GM13976 (cell line): ENCODE results near the gene COMMD9.

Source experiments
- DNase-seq: peaks from one replicate; pipeline ENCODE4 v3.0.0; 2012; ENCODE audit warnings: low spot score
- in situ Hi-C: fragments of 300-500 bp; cut with MboI; formaldehyde crosslinking; loops from one replicate; pipeline ENCODE4 v1.12.0; 2022; ENCODE audit warnings: low sequenced_read_pairs, mixed read lengths, inconsistent platforms; ENCODE audit not compliant: unreplicated experiment
- TF ChIP-seq, protein P1 (sequence below): IDR thresholded peaks from 2 replicates; pipeline ENCODE4 v1.5.1; 2012; ENCODE audit warnings: borderline replicate concordance, mild to moderate bottlenecking; ENCODE audit not compliant: insufficient read depth; ENCODE audit errors: extremely low read depth, missing control alignments, control extremely low read depth

COMMD9 gene

DNA sequence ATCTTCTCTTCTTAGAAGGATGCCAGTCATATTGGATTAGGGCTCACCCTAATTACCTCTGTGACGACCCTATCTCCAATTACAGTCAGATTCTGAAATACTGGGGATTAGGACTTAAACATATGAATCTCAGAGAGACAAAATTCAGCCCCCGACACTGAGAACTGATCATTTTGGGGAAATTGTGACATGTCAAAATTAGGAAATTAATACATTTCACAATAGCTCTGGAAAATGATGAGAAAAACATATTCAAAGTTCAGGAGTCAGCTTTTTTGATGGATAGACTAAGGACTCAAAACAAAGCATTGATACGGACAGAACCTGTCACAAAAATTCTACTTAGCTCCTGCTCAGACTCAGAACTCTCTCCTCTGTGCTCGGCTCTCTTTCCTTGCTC, 40.8 kb downstream of the COMMD9 start:
- in situ Hi-C loops: no loop called here
- TF ChIP-seq, protein P1, sequence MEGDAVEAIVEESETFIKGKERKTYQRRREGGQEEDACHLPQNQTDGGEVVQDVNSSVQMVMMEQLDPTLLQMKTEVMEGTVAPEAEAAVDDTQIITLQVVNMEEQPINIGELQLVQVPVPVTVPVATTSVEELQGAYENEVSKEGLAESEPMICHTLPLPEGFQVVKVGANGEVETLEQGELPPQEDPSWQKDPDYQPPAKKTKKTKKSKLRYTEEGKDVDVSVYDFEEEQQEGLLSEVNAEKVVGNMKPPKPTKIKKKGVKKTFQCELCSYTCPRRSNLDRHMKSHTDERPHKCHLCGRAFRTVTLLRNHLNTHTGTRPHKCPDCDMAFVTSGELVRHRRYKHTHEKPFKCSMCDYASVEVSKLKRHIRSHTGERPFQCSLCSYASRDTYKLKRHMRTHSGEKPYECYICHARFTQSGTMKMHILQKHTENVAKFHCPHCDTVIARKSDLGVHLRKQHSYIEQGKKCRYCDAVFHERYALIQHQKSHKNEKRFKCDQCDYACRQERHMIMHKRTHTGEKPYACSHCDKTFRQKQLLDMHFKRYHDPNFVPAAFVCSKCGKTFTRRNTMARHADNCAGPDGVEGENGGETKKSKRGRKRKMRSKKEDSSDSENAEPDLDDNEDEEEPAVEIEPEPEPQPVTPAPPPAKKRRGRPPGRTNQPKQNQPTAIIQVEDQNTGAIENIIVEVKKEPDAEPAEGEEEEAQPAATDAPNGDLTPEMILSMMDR: no peak
- DNase-seq: no peak

DNA sequence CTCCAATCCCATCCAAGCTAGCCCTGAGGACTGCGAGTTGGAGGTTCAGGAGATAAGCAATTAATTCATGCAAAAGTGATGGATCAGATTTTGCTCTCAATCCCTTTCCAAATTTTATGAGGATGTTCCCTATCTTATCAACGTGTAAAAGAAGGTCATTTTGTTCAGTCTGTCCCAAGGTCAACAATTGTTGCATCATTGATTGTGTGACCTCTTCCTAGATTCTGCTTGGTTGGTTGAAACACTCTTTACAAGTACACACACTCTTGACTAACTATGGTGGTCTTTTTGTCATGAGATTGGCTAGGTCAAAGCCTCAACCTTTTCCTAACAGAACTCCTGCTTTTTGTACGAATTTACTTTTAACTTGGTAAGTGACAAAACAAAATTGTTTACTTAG, 41.7 kb downstream of the COMMD9 start:
- in situ Hi-C loops: no loop called here
- no peak for DNase-seq
- TF ChIP-seq, protein P1: no peak

DNA sequence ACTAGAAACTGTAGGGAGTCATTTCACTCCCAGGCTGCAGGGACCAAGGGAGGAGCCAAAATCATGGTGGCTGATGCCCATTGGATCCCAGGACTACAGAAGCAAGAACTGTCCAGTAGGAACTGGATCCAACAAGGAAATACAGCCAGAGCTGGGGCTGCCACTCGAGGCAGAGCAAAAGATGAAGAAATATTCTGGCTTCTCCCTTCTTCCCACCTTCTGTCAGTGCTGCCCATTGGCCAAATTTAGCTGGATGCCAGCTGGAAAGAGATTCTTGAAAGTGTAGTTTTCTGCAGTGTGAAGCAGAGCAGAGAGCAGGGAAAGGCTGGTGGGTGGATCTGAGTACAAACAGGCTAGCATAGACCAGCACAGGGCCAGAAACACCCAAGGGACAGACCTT, 45.6 kb downstream of the COMMD9 start:
- TF ChIP-seq, protein P1: no peak
- DNase-seq: no peak
- in situ Hi-C loops: no loop called here

DNA sequence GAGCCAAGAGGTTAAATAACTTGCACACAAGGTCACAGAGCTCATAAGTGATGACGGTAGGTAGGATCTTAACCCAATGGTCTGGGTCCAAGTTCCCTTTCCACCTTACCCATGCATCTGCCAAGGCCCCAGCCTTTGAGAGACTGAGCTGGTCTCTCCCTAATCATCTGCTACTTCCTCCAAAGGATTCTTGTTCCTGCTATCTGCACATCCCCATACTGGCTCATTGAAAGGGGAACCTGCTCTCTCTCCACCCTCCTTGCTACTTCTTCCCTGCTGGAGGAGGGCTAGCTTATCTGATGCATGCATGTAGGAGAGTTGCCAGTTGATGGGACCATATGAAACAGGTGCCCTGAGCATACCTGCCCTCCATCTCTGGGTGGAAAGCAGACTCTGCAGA, 47.7 kb downstream of the COMMD9 start:
- in situ Hi-C loops: no loop called here
- TF ChIP-seq, protein P1: no peak
- no peak for DNase-seq

DNA sequence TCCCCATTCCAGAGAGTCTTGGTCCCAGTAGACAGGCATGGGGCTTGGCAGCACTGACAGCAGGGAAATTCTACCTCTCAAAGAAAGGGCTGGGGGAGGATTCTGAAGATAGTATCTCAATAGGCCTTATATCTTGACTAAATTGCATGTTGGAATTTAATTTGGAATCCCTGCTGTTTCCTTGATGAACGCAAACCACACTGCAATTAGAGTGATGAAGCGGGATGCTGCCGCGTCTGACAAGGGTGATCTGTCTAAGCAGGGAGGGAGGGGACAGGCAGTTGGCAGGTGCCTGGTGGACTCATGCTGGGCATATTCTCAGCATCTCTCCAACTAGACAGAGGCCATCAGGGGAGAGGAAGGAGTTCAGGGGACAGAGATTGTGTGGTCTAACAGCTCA, 48.4 kb downstream of the COMMD9 start:
- TF ChIP-seq, protein P1: no peak
- in situ Hi-C loops: no loop called here
- DNase-seq: no peak

DNA sequence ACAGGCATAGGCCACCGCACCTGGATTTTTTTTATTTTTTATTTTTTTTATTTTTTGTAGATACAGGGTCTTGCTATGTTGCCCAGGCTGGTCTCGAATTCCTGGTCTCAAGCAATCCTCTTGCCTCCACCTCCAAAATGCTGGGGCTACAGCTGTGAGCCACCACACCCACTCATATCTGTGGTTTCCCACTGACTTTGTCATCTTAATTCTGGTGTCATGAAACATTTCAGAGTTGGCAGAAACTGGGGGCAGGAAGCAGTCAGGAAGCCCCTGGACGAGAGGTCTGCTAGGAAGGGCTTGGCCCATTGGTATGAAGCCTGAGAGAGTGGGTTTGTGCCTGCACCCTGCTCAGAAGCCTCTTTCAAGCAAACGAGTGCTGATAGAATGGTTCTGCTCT, 49.1 kb downstream of the COMMD9 start:
- no peak for DNase-seq
- in situ Hi-C loops: no loop called here
- TF ChIP-seq, protein P1: no peak

DNA sequence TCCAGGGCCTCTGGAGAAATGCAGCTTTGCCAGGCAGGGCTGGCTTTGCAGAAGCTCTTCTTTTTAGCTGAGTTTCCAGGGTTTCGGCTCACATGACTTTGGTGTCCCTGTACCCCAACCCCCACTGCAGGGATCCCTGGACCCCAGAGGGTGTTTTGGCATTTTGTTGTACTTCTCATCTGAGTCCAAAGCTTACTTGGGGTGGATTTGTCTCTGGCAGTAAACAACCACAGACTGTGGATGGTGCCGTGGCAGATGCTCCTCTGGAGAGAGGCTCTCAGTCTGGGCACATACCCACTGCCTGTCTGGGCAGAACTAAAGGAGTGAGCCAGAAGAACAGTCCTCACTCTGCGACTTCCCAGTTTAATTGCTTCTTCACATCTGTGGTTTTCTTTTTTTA, 49.6 kb downstream of the COMMD9 start:
- in situ Hi-C loops: no loop called here
- TF ChIP-seq, protein P1: no peak
- no peak for DNase-seq
